HepG2 (cell line): ENCODE results near the gene ANKRD55. TPM values are rescaled to one million over a fixed set of nuclear protein-coding genes. Genes with fewer than 3 reads are reported as not detected.
A peak's percentile ranks its signal among the peaks of the same experiment; 100 is the strongest.

Experiments
- AHR ChIP-seq: IDR thresholded peaks from 2 replicates; pipeline ENCODE4 v1.6.1; 2018; ENCODE audit warnings: missing genetic modification reagents, missing compliant biosample characterization
- CBFB ChIP-seq: sonication (generic); formaldehyde crosslinking; IDR thresholded peaks from 2 replicates; pipeline ENCODE4 v1.4.0; 2020; ENCODE audit warnings: missing genetic modification reagents
- EP300 ChIP-seq, 3 experiments: sonication (generic) in 1 of 3; formaldehyde crosslinking in 1 of 3; IDR thresholded peaks; 2 replicates each; pipeline versions ENCODE4 v1.5.1 to v1.6.1; 2011 to 2020; ENCODE audit warnings: low read depth in 2 of 3, low read length in 2 of 3, borderline replicate concordance in 1 of 3, improper control_type of control experiment in 1 of 3, mild to moderate bottlenecking in 1 of 3, missing genetic modification reagents in 1 of 3, moderate library complexity in 1 of 3
- GTF3A ChIP-seq: sonication (generic); formaldehyde crosslinking; conservative IDR thresholded peaks from 2 replicates; pipeline ENCODE4 v1.4.0; 2020; ENCODE audit warnings: mild to moderate bottlenecking, missing genetic modification reagents
- HNF4G ChIP-seq, 2 experiments: sonication (generic) in 1 of 2; formaldehyde crosslinking in 1 of 2; IDR thresholded peaks; 2 replicates each; pipeline versions ENCODE4 v1.4.0 to v1.6.1; 2011 to 2020; ENCODE audit warnings: borderline replicate concordance in 2 of 2, low read depth in 2 of 2, mild to moderate bottlenecking in 2 of 2, low read length in 1 of 2, missing genetic modification reagents in 1 of 2, moderate library complexity in 1 of 2
- KAT7 ChIP-seq: IDR thresholded peaks from 2 replicates; pipeline ENCODE4 v1.6.1; 2018; ENCODE audit warnings: borderline replicate concordance, missing compliant biosample characterization
- MIER2 ChIP-seq: IDR thresholded peaks from 2 replicates; pipeline ENCODE4 v1.6.1; 2016; ENCODE audit warnings: missing biosample characterization, missing genetic modification reagents
- NCOA5 ChIP-seq: sonication (generic); formaldehyde crosslinking; IDR thresholded peaks from 2 replicates; pipeline ENCODE4 v1.4.0; 2020; ENCODE audit warnings: missing genetic modification reagents
- NR2F2 ChIP-seq: IDR thresholded peaks from 2 replicates; pipeline ENCODE4 v1.6.1; 2012; ENCODE audit warnings: low read depth, inconsistent platforms, borderline replicate concordance
- PAF1 ChIP-seq: IDR thresholded peaks from 2 replicates; pipeline ENCODE4 v1.6.1; 2016; ENCODE audit warnings: missing genetic modification reagents, missing compliant biosample characterization
- PAWR ChIP-seq: sonication (generic); formaldehyde crosslinking; IDR thresholded peaks from 2 replicates; pipeline ENCODE4 v1.4.0; 2020; ENCODE audit warnings: missing genetic modification reagents, mild to moderate bottlenecking, borderline replicate concordance
- PRMT3 ChIP-seq: sonication (generic); formaldehyde crosslinking; IDR thresholded peaks from 2 replicates; pipeline ENCODE4 v1.8.1; 2022; ENCODE audit warnings: low read depth, mild to moderate bottlenecking, moderate library complexity, missing genetic modification reagents, borderline replicate concordance
- STAG1 ChIP-seq: sonication (generic); formaldehyde crosslinking; IDR thresholded peaks from 2 replicates; pipeline ENCODE4 v1.4.0; 2020; ENCODE audit warnings: missing genetic modification reagents
- ZKSCAN1 ChIP-seq: fragments of 150-350 bp; IDR thresholded peaks from 2 replicates; pipeline ENCODE4 v1.6.1; 2014; ENCODE audit warnings: low read length
- ZKSCAN8 ChIP-seq: IDR thresholded peaks from 2 replicates; pipeline ENCODE4 v1.6.1; 2016; ENCODE audit warnings: borderline replicate concordance, missing genetic modification reagents, missing compliant biosample characterization
- ZNF138 ChIP-seq: sonication (generic); formaldehyde crosslinking; IDR thresholded peaks from 2 replicates; pipeline ENCODE4 v1.5.0; 2020; ENCODE audit warnings: mild to moderate bottlenecking, low read depth, missing genetic modification reagents
- ZNF790 ChIP-seq: sonication (generic); formaldehyde crosslinking; IDR thresholded peaks from 2 replicates; pipeline ENCODE4 v1.8.0; 2022; ENCODE audit warnings: missing genetic modification reagents, mild to moderate bottlenecking, borderline replicate concordance
- polyA plus RNA-seq, 8 experiments: library from polyadenylated mRNA; depleted of rRNA in 3 of 8; stranded (reverse) in 7 of 8; unstranded in 1 of 8; fragments of >200 nt; fragmentation: Illumina TruSeq in 4 of 8; extraction: Trizol in 4 of 8; gene quantifications; 2 replicates each; pipeline versions ENCODE4 v1.2.1 to v1.2.3, GENCODE V29; 2011 to 2016; ENCODE audit warnings: low read depth in 4 of 8, missing spikeins in 1 of 8, mixed read lengths in 1 of 8; ENCODE audit not compliant: insufficient read depth in 1 of 8
- total RNA-seq, 5 experiments: library from RNA; depleted of rRNA; stranded (reverse); fragments of >200 nt; fragmentation: Illumina TruSeq; extraction: Trizol; gene quantifications; 2 replicates each; pipeline ENCODE4 v1.2.3, GENCODE V29; 2016; ENCODE audit warnings: low read depth in 1 of 5
- TF ChIP-seq, protein P1 (sequence below): IDR thresholded peaks from 2 replicates; pipeline ENCODE4 v1.6.1; 2016
- TF ChIP-seq, protein P2 (sequence below), 2 experiments: sonication (generic) in 1 of 2; formaldehyde crosslinking in 1 of 2; IDR thresholded peaks; 2 replicates each; pipeline versions ENCODE4 v1.4.0 to v1.6.1; 2016 to 2020; ENCODE audit warnings: borderline replicate concordance in 1 of 2, low read depth in 1 of 2, mild to moderate bottlenecking in 1 of 2, missing genetic modification reagents in 1 of 2
- TF ChIP-seq, protein P3 (sequence below): sonication (generic); formaldehyde crosslinking; IDR thresholded peaks from 2 replicates; pipeline ENCODE4 v1.4.0; 2020; ENCODE audit warnings: low read depth, mild to moderate bottlenecking, missing genetic modification reagents
- TF ChIP-seq, protein P4 (sequence below): sonication (generic); formaldehyde crosslinking; IDR thresholded peaks from 2 replicates; pipeline ENCODE4 v1.5.0; 2020; ENCODE audit warnings: missing genetic modification reagents, mild to moderate bottlenecking, borderline replicate concordance

The ANKRD55 gene
- total and polyA plus RNA-seq, 2 of the 13 experiments (the other 11 are each of a cell fraction or from before 2014, with no cell fraction given) = 0.11 to 0.28 TPM

GRCh38 chr5:56211298-56211865 is 21.7 kb downstream of the ANKRD55 start (continued):
- TF ChIP-seq HNF4G (IDR thresholded peaks at IDR 0.05; ENCODE audit: borderline replicate concordance, low read depth, low read length) = peak; percentile 84
- TF ChIP-seq HNF4G (CRISPR knock-in tag; IDR thresholded peaks at IDR 0.05; ENCODE audit: borderline replicate concordance, low read depth) = peak; percentile 85
- TF ChIP-seq ZKSCAN1 = no peak
- no peak for TF ChIP-seq ZNF790 (CRISPR knock-in tag)
- TF ChIP-seq, protein P1, sequence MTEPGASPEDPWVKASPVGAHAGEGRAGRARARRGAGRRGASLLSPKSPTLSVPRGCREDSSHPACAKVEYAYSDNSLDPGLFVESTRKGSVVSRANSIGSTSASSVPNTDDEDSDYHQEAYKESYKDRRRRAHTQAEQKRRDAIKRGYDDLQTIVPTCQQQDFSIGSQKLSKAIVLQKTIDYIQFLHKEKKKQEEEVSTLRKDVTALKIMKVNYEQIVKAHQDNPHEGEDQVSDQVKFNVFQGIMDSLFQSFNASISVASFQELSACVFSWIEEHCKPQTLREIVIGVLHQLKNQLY (CRISPR knock-in tag) = peak; percentile 69; the same call in 1 of the 2 replicates
- peak; percentile 75 to 93 for TF ChIP-seq EP300 (IDR thresholded peaks at IDR 0.05; ENCODE audit: low read depth in 2 of 2, low read length in 2 of 2)
- TF ChIP-seq EP300 (CRISPR knock-in tag; IDR thresholded peaks at IDR 0.05; ENCODE audit: borderline replicate concordance) = peak; percentile 95
- TF ChIP-seq STAG1 (CRISPR knock-in tag) = peak; percentile 30
- TF ChIP-seq ZNF138 (CRISPR knock-in tag) = no peak
- TF ChIP-seq NCOA5 (CRISPR knock-in tag) = no peak
- TF ChIP-seq KAT7 (CRISPR knock-in tag) = no peak
- no peak for TF ChIP-seq PAF1 (CRISPR knock-in tag)
- peak; percentile 83; the same call in 1 of the 2 replicates for TF ChIP-seq MIER2 (CRISPR knock-in tag)
- peak; percentile 96 for TF ChIP-seq NR2F2
- TF ChIP-seq AHR = no peak
- 0 out of 2 replicates have a peak, but pooled peaks have one; percentile 21 for TF ChIP-seq PRMT3 (CRISPR knock-in tag)
- no peak for TF ChIP-seq PAWR (CRISPR knock-in tag)
- peak; percentile 66 for TF ChIP-seq CBFB
- TF ChIP-seq GTF3A (CRISPR knock-in tag) = no peak
- peak; percentile 68; the same call in 1 of the 2 replicates for TF ChIP-seq ZKSCAN8
- TF ChIP-seq, protein P2, sequence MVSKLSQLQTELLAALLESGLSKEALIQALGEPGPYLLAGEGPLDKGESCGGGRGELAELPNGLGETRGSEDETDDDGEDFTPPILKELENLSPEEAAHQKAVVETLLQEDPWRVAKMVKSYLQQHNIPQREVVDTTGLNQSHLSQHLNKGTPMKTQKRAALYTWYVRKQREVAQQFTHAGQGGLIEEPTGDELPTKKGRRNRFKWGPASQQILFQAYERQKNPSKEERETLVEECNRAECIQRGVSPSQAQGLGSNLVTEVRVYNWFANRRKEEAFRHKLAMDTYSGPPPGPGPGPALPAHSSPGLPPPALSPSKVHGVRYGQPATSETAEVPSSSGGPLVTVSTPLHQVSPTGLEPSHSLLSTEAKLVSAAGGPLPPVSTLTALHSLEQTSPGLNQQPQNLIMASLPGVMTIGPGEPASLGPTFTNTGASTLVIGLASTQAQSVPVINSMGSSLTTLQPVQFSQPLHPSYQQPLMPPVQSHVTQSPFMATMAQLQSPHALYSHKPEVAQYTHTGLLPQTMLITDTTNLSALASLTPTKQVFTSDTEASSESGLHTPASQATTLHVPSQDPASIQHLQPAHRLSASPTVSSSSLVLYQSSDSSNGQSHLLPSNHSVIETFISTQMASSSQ (IDR thresholded peaks at IDR 0.05; ENCODE audit: low read depth) = peak; percentile 84
- TF ChIP-seq, protein P2 (CRISPR knock-in tag; IDR thresholded peaks at IDR 0.05; ENCODE audit: borderline replicate concordance) = peak; percentile 96
- TF ChIP-seq, protein P3, sequence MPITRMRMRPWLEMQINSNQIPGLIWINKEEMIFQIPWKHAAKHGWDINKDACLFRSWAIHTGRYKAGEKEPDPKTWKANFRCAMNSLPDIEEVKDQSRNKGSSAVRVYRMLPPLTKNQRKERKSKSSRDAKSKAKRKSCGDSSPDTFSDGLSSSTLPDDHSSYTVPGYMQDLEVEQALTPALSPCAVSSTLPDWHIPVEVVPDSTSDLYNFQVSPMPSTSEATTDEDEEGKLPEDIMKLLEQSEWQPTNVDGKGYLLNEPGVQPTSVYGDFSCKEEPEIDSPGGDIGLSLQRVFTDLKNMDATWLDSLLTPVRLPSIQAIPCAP = no peak
- TF ChIP-seq, protein P4, sequence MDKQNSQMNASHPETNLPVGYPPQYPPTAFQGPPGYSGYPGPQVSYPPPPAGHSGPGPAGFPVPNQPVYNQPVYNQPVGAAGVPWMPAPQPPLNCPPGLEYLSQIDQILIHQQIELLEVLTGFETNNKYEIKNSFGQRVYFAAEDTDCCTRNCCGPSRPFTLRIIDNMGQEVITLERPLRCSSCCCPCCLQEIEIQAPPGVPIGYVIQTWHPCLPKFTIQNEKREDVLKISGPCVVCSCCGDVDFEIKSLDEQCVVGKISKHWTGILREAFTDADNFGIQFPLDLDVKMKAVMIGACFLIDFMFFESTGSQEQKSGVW = no peak
